HG03045 (cell line): ENCODE measurements around the gene SNAP91.
"Not testable (repeated sequence)": the region's sequence is repeated elsewhere in the genome, so short reads cannot be mapped to it uniquely, and the experiment has no call there.

Experiments
- ATAC-seq: cut with Tn5 transposase; IDR thresholded peaks from one replicate; pipeline ENCODE4 v1.9.1; 2021; ENCODE audit warnings: mild to moderate bottlenecking, moderate library complexity; ENCODE audit not compliant: unreplicated experiment

SNAP91 gene

DNA sequence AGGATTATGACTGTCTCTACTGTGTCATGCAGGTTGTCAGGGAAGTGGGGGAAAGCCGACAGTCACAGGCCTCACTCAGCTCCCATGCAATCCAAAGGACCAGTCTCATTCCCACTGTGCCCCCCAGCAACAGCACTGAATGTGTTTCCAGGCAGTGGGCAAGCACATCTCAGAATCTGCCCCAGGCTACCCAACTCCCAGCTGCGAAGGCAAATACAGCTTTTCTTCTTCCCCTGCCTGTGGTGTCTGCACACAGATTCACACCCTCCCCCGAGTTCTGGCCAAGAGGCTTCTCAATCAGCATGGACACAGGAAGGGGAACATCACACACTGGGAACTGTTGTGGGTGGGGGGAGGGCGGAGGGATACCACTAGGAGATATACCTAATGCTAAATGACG lies 75.3 kb downstream of the SNAP91 start:
- ATAC-seq, result no peak

DNA sequence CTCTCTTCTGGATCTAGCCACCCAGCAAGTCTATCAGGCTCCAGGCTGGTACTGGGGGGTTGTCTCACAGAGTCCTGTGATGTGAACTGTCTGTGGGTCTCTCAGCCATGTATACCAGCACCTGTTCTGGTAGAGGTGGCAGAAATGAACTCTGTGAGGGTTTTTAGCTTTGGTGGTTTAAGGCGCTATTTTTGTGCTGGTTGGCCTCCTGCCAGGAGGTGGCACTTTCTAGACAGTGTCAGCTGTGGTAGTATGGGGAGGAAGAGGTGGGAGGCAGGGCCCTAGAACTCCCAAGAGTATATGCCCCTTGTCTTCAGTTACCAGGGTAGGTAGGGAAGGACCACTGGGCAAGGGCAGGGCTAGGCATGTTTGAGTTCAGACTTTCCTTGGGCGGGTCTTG lies 75.8 kb downstream of the SNAP91 start:
- no peak for ATAC-seq

DNA sequence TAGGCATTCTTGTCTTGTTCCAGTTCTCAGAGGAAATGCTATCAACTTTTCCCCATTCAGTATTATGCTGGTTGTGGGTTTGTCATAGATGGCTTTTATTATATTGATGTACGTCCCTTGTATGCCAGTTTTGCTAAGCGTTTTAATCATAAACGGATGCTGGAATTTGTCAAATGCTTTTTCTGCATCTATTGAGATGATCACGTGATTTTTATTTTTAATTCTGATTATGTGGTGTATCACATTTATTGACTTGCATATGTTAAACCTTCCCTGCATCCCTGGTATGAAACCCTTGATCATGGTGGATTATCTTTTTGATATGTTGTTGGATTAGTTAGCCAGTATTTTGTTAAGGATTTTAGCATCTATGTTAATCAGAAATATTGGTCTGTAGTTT lies 79.0 kb downstream of the SNAP91 start:
- ATAC-seq, result not testable (repeated sequence)

DNA sequence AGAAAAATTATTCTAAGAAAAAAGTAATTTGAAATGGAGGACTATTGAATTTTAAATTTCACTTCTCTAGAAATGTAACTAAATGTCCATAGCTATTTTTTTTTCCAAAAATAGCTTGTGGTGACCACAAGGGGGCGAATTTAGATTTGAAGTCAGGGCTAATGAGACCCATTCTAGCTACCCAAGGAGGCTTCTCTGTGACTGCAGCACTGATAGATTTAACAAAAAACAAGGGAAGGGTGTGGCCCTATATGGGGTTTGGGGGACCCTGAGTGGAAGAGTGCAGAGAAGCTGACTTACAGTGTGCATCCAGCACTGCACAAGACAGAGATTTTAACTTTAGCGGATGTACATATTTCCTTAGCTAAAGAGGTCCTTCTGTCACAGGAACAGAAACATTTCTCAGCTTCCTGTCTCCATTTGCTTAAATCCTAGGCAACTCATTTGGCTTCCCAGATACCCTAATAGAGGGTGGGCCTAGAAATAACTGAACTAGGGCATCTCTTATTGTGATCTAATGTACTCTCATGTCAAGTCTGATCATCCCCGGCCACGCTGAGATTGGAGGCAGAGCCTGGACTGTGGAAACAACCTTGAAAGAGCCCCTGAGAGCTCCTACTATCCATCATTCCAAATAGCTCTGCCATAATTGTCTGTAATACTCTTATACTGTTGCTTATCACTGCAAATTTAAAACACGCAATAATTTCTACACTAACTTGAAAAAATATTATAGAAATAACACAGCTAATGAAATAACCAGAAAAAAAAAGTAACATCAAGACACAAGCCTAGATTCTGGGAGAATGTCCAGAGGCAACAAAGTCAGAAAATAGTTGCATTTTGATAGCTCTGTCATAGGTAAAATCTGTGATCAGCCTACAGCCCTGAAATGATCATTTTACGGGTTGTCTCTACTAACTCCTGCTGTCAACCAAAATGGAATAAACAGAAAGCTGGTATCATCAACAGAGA lies 93.6 kb downstream of the SNAP91 start:
- no peak for ATAC-seq

DNA sequence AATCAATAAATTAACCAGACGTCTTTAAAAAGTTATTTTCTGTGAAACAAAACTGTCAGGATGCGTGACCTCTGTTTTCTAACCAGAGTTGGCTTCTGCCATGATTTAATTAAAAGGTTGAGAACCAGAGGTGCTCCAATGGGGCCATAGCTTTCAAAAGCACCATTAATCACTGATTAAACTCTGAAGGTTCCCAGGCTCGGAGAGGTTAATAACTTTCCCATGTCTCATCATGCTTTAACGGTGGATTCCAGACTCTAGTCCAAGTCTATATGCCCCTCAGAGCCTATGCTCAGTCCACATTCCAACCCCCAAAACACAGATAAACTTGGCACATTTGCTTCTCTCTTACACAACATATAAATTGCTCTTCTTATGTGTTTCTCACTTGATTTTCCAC lies 95.5 kb downstream of the SNAP91 start:
- ATAC-seq, result no peak

DNA sequence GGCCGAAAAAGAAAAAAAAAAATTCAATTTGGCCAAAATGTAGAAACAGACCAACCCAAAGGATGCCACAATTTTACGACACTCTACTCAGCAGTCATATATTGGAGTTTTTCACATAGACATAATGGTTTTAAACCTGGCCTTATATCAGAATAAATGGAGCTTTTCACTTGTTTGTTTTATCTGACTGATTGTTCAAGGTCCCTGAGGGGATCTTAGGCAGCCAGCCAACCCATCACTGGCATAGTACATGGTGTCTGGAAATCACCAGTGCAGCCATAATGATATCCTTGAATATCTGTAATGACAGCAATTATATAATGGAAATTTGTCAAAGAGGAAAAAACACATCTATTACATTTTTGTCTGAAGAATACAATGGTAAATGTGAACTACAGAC lies 99.7 kb downstream of the SNAP91 start:
- no peak for ATAC-seq

DNA sequence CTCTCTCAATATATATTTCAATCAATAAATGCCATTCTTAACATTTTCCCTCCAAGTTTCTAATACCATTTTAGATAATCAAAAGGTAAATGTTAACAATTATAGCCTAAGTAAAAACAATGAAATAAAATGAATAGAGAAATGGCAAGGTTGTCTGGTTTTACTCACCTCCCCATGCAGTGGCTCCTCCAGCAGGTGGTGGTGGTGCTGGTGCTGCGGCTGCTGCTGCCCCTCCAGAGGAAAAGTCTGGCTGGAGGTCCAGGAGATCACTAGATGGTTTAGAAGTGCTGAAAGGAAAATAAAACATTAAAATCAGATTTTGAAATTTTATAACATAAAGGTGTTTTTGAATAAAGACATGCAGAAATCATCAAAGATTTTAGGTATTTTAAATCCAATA lies 103.4 kb downstream of the SNAP91 start:
- ATAC-seq, result no peak

DNA sequence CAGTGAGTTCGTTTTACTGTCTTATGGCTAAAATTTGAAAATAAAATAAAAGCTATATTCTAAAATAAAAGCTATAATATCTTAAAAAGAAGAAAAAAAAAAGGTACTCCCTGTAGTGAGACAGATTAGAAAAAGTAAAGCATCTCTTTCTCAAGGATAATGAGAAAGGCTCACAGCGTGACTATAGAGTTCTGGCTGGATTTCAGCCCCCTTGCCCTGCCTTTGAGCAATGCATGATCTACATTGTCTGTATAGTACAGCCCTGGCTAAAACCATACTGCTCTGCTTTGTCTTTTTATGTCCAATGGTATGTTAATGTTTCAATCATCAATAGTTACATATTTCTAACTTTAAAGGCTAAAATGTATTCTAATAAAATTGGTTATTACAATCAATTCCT lies 105.3 kb downstream of the SNAP91 start:
- ATAC-seq, result no peak

DNA sequence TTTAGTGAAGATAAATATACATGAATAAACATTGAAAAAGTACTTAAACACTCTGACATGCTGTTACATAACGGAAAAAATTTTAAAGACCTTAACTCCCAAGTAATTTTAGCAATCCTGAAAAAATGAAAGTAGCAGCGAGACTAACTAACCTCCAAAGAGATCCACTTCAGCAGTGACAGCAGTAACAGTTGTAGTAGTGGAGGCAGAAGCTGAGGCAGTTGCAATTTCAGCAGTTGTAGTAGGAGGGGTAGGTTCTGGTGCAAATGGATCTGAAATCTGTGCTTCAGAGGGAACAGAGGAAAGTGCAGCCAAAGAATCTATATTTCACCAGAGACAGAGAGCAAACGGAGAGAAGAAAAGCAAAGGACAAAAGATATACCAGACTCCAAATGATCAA lies 107.8 kb downstream of the SNAP91 start:
- no peak for ATAC-seq

DNA sequence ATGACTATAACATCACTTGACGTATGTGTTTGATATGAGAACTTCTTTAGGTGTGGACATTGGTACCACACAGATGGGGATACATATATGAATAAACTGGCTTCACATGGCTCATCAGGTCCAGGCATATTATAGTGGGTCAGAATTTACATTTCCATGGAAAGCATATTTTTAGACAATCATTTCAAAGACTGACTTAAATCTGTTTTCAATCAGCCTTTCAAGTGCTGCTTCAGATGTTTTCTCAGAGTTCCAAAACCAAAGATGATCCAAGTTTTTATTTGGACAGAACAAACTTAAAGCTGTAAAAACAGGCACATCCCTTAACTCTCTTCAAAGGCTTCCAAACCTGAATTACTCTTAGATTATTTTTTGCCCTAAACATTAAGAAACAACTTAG lies 108.4 kb downstream of the SNAP91 start:
- ATAC-seq, result no peak

DNA sequence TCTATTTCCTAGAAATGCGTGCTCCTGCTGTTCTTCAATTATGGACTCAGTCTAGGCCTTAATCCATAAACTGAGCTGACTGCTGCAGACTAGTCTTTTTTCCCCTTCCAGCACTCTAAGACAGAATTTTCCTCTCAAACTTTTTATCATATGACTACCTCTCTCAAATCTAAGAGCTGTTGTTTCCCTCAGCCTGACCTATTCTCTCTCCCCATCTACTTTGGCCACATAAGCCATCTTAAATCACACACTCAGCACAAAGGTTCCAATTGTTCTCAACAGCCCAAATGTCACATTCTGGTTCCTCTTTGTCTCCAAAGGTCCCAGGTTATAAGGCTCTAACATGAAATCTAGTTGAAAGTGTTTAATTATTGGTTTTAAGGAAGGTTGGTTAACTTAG lies 111.4 kb downstream of the SNAP91 start:
- ATAC-seq, result no peak

DNA sequence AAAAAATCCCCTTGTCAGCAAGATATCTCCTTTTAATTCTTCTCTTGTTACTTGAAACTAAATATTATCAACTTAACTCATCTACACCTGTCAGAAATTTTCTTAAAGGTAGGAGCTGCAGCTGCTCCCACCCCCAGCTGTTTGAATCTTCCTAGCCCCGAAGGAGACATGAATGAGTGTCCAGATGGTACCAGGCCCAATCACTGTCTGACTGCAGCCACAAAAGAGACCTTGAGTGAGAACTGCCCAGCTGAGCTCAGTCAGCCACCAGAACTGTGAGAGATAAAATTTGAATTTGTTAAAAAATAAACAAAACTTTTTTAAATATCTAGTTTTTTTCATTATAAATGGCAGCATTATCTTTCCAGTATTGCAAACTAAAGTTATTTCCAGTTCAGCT lies 111.8 kb downstream of the SNAP91 start:
- ATAC-seq, result no peak

DNA sequence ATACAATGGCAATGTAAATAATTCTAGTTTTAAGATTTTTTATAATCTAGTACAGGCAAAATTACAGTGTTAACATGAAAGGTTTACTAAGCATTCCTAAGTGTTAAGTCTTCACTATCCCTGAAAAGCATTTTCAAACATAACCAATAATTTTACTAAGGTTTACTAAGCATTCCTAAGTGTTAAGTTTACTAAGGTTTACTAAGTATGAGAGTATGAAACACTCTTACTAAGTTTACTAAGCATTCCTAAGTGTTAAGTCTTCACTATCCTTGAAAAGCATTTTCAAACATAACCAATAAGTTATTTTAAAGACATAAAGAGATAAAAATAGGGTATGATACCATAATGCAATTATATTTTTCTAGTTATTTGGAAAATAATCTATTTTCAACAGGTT lies 114.0 kb downstream of the SNAP91 start:
- ATAC-seq, result no peak

DNA sequence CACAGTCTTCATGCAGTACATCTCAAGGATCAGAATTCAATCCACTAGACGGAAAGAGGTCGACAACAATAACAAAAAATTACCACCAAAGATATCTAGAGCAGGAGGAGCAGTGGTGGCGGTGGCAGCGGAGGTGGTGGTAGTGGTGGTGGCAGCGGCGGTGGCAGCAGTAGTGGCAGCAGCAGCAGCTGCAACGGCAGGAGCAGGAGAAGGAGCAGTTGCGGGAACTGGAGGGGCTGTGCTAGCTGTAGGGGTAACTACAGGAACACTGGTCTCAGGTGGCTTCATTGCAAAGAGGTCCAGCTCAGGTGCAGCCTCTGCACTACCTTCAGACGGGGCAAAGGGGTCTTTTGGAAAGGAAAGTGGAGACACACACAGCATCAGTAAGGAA lies 115.5 kb downstream of the SNAP91 start:
- no peak for ATAC-seq

DNA sequence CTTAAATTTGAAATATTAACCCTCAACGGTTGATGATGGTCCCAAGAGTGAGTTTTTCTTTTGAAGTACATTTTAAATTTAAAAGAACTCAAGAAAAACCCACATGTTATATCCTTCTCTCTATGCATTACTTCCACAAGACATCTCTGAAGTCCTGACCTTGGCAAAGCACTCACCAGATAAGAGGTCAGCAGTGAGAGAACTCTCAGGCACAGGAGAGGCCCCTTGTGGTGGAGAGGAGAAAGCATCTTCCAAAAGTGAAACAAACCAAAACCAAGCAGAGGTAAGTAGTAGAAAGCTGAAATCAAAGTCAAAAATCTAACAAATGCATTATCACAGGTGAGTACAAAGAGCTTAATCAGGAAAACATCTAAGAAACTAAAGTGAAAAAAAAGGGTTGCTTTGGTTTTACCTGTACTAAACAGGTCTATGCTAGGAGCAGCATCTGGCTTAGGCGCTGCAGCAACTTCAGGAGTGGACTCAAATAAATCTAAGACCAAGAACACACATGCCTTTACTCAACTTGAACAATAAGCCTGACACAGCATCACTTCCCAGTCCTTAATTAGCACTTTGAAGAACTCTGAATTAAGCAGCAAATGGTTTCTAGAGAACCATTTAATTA lies 116.0 kb downstream of the SNAP91 start:
- peak; percentile 92 for ATAC-seq

DNA sequence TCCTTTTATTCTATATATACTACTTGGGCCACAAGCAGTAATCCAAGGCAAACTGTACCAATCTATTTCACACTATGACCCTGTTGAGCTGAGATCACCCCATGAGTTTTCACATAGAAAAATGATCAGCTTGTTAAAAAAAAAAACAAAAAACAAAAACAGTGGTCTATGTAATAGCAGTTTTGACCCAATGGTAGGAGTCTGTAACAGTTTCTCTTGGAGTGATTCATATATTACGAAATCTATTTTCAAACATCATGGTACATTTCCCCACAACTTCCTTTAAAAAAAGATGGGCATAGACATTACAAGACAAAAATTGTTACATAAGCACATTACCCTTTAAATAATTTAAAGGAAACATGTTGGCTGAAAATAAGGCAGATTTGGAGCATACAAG lies 118.5 kb downstream of the SNAP91 start:
- ATAC-seq, result no peak

DNA sequence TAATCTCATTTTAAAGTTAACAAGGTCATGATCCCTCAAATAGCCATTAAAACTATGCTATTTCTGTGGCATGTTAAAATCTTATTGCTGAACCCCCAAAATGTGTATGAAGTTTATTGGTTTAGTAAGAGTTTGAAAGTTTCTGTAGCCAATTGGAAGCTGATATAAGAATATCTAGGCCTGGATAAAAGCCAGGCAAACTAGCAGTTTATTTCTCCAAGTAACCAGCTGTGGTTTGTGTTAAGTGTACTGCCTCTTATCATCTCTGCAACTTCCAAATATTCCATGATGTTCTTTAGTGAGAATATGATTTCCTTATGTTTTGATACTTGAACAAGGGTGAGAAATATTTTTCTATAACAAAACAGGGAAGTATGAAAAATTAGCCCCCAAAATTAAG lies 119.8 kb downstream of the SNAP91 start:
- no peak for ATAC-seq

DNA sequence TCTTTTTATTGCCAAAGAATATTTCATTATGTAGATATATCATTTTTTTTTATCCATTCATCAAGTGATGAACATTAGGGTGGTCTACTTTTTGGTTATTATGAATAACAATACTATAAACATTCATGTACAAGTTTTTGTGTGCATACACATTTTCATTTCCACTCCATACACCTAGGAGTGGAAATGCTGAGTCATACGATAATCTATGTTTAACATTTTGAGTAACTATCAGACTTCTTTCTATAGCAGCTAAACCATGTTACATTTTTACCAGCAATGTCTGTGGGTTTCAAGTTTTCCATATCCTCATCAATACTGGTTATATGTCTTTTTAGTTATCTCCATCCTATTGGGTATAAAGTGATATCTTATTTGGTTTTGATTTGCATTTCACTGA lies 130.8 kb downstream of the SNAP91 start:
- no peak for ATAC-seq

DNA sequence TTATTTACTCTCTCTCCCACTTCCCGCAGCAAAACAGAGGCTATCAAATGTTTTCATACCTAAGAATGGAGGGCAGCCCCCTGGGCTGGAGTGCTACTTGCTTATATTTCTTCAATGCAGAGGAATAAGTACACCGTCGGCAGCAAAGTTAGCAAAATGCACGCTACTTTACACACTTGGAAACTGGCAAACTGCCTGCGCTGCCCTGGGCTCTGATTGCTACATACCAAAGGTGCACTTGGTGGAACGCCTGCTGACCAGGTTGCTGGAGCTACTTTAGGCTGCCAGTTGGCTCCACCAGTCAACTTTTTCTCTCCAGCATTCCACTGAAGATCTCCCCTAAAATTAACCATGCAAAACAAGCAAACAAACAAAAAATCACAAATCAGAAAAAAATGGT lies 134.1 kb downstream of the SNAP91 start:
- no peak for ATAC-seq

DNA sequence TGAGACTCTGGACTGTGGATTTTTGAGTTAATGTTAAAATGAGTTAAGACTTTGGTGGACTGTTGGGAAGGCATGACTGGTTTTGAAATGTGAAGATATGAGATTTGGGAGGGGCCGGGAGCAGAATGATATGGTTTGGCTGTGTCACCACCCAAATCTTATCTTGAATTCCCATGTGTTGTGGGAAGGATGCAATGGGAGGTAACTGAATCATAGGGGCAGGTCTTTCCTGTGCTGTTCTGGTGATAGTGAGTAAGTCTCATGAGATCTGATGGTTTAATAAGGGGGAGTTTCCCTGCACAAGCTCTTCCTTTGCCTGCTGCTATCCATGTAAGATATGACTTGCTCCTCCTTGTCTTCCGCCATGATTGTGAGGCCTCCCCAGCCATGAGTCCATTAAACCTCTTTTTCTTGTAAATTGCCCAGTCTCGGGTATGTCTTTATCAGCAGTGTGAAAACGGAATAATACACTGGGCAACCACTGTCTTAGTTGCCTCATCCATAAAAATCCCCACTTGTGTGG lies 137.2 kb downstream of the SNAP91 start:
- ATAC-seq, result not testable (repeated sequence)

DNA sequence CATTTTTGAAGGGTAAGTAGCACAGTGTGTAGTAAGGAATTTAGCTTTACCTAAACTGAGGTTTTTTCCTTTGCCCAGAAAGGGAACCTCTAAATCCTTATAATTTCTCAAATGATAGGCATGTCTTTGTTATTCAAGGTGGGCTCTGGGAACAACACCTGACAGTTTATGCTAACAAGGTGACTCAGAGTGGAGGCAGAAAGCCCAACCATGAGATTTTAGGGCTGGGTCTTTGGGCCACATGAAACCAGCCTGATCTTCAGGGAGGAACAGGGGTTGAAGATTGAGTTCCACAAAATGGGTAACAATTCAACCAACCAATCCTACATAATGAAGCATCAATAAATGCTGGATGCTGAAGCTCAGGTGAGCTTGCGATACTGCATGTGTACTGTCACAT lies 149.9 kb downstream of the SNAP91 start:
- ATAC-seq, result no peak

DNA sequence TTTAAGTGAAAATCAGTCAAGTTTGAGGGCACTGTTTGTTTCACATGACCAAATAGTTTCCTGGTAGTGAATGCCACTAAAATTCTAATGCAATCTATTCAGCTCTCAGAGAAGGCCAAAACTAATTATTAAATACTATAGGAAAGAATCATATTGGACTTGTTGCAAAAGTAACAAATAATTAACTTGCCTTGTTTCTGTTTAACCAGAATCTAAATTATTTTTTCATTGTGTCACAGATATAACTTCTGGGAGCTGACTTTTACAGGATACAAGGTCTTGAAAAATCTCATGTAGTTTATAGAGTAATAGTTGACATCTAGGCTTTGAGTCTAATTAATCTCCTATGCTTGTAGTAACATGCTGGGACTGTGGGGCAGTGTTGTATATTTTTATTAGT lies 152.0 kb downstream of the SNAP91 start:
- ATAC-seq, result no peak
